ENCODE data around the gene ALCAM.

ALCAM gene

DNA sequence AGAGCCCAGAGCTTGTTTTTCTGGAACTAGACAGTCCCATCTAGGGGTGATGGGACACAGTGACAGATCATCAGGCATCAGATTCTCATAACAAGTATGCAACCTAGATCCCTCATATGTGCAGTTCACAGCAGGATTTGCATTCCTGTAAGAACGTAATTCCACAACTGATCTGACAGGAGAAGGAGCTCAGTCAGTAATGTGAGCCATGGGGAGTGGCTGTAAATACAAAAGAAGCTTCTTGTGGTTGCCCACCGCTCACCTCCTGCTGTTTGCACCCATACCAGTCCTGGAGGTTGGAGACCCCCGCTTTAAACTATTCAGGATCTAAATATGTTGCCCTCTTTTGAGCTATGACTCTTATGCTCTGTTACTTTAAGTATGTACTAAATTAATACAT, 167.3 kb downstream of the ALCAM start:
- H3K4me1 Mint-ChIP-seq, result peaks cover 1% of the 10 kb centered on the region
- peaks cover 30% of the 10 kb centered on the region for H3K36me3 Mint-ChIP-seq (ENCODE audit: low read depth)
- H3K27me3 Mint-ChIP-seq (ENCODE audit: low read depth), result no peaks in the 10 kb centered on the region
- H3K9me3 Mint-ChIP-seq, result no peaks in the 10 kb centered on the region
- H3K27ac Mint-ChIP-seq, result no peak overlapping the region
- TF ChIP-seq, protein P1, sequence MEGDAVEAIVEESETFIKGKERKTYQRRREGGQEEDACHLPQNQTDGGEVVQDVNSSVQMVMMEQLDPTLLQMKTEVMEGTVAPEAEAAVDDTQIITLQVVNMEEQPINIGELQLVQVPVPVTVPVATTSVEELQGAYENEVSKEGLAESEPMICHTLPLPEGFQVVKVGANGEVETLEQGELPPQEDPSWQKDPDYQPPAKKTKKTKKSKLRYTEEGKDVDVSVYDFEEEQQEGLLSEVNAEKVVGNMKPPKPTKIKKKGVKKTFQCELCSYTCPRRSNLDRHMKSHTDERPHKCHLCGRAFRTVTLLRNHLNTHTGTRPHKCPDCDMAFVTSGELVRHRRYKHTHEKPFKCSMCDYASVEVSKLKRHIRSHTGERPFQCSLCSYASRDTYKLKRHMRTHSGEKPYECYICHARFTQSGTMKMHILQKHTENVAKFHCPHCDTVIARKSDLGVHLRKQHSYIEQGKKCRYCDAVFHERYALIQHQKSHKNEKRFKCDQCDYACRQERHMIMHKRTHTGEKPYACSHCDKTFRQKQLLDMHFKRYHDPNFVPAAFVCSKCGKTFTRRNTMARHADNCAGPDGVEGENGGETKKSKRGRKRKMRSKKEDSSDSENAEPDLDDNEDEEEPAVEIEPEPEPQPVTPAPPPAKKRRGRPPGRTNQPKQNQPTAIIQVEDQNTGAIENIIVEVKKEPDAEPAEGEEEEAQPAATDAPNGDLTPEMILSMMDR (IDR thresholded peaks at IDR 0.05; ENCODE audit: unreplicated experiment in 3 of 3), result no peak
- no peak overlapping the region for H3K4me3 Mint-ChIP-seq

DNA sequence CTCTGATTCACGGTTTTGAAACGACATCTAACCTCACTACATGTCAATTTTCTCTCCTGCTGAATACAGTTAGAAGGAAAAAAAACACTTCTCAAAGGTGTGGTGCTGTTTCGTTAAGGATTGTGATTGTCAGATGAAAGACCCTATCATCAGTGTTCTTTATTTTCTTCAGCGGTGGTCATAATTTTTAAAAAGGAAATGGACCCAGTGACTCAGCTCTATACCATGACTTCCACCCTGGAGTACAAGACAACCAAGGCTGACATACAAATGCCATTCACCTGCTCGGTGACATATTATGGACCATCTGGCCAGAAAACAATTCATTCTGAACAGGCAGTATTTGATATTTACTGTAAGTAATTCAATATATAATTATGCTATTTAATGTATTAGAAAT, 167.8 kb downstream of the ALCAM start:
- Mint-ChIP-seq H3K27ac (no peak overlapping the region), H3K27me3 (ENCODE audit: low read depth) (no peaks in the 10 kb centered on the region), H3K36me3 (ENCODE audit: low read depth) (peaks cover 30% of the 10 kb centered on the region), H3K4me3 (no peak overlapping the region), H3K9me3 (no peaks in the 10 kb centered on the region), H3K4me1 (no peaks in the 10 kb centered on the region)
- TF ChIP-seq, protein P1 (IDR thresholded peaks at IDR 0.05; ENCODE audit: unreplicated experiment in 3 of 3), result no peak

DNA sequence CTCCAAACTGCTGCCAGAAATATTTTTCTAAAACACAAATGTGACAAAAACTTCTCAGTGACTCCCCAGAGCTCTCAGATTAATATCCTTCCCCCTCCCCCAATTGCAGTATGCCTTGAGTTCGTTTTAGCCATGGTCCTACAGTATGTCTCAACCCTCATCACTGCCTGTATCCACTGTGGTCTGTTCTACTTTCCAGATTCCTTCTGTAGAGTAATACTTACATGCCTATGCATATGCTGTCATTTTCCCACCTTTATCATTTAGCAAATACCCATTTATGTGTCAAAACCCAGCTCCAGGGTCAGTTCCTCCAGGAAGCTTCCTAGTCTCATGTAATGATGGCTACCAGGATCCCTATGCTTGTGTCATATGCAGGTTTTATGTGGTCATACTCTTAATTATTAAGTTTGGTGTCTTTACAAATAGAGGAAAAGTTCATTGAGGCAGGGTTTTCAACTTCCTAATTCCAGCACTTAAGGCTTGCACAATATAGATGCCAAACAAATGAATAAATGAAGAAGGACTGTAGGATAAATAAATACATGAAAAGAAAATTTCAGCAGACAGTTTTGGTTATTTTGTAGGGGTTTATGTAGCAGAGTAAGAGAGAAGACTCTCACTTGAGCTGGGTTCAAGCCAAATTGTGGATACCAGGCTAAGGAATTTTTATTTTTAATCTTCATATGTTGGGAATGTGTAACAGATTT, 170.8 kb downstream of the ALCAM start:
- no peak overlapping the region for H3K4me3 Mint-ChIP-seq
- H3K27ac Mint-ChIP-seq, result no peak overlapping the region
- H3K27me3 Mint-ChIP-seq (ENCODE audit: low read depth), result no peaks in the 10 kb centered on the region
- TF ChIP-seq, protein P1 (IDR thresholded peaks at IDR 0.05; ENCODE audit: unreplicated experiment in 3 of 3), result no peak
- peaks cover 36% of the 10 kb centered on the region for H3K36me3 Mint-ChIP-seq (ENCODE audit: low read depth)
- no peaks in the 10 kb centered on the region for H3K9me3 Mint-ChIP-seq
- H3K4me1 Mint-ChIP-seq, result no peaks in the 10 kb centered on the region

DNA sequence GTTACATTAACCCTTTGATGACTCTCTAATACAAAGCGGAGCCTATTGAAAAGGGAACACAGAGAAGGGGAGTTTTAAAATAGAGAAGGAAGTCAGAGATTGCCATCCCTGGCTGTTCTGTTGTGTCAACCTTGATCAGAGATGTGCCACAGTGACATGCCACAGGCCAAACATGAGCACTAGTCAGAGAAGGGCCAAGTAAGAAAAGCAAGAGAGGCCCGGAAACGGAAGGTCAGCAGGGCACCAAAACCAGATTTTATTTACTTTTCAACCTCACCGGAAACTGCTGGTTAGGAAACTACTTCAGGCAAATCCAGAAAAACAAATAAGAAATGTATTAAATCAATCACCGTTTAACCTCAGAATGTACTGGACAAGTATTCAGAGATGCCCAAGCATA, 171.8 kb downstream of the ALCAM start:
- Mint-ChIP-seq H3K27me3 (ENCODE audit: low read depth) (no peaks in the 10 kb centered on the region), H3K36me3 (ENCODE audit: low read depth) (peaks cover 42% of the 10 kb centered on the region), H3K4me3 (no peak overlapping the region), H3K27ac (no peak overlapping the region), H3K4me1 (no peaks in the 10 kb centered on the region), H3K9me3 (no peaks in the 10 kb centered on the region)
- TF ChIP-seq, protein P1 (IDR thresholded peaks at IDR 0.05; ENCODE audit: unreplicated experiment in 3 of 3), result no peak

DNA sequence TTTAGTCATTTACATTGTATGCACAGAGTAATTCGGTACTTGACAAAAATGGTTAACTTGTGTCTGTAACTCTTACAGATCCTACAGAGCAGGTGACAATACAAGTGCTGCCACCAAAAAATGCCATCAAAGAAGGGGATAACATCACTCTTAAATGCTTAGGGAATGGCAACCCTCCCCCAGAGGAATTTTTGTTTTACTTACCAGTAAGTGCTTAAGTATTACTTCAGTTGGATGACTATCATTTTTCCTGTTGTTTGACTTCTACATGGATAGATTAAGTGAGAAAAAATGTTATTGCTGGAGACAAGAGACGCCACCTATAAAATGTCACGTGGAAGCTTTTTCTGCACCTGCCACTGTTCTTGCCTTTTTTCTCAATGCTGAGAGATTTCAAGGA, 173.2 kb downstream of the ALCAM start:
- Mint-ChIP-seq H3K4me1 (no peaks in the 10 kb centered on the region), H3K27ac (no peak overlapping the region), H3K36me3 (ENCODE audit: low read depth) (peaks cover 43% of the 10 kb centered on the region), H3K27me3 (ENCODE audit: low read depth) (no peaks in the 10 kb centered on the region), H3K9me3 (no peaks in the 10 kb centered on the region), H3K4me3 (no peak overlapping the region)
- TF ChIP-seq, protein P1 (IDR thresholded peaks at IDR 0.05; ENCODE audit: unreplicated experiment in 3 of 3), result no peak
